RWPE1 (cell line): ENCODE data around the gene SFRP2.

ENCODE experiments used
- CTCF ChIA-PET: fragments of 350-600 bp; sonication (Branson Sonifier 250); formaldehyde crosslinking; extraction: SDS; loops from one replicate; lab custom pipeline; 2021; lab: Yijun Ruan, JAX
- POLR2A ChIA-PET: fragments of 400-600 bp; formaldehyde crosslinking; extraction: SDS; loops from one replicate; lab custom pipeline; 2020; ENCODE audit warnings: antibody characterized with exemption; ENCODE audit not compliant: low non-redundant PET; lab: Yijun Ruan, JAX
- DNase-seq: peaks from one replicate; pipeline ENCODE4 v3.0.0; 2012; ENCODE audit warnings: low spot score
- H3K27ac ChIP-seq: fragments of 450-650 bp; 2 replicates; pipeline ENCODE4 v1.5.1; 2017
- TF ChIP-seq, protein P1 (sequence below): fragments of 450-650 bp; conservative IDR thresholded peaks from 2 replicates; pipeline ENCODE4 v1.5.1; 2017; ENCODE audit warnings: low read depth, mild to moderate bottlenecking

Gene SFRP2

DNA sequence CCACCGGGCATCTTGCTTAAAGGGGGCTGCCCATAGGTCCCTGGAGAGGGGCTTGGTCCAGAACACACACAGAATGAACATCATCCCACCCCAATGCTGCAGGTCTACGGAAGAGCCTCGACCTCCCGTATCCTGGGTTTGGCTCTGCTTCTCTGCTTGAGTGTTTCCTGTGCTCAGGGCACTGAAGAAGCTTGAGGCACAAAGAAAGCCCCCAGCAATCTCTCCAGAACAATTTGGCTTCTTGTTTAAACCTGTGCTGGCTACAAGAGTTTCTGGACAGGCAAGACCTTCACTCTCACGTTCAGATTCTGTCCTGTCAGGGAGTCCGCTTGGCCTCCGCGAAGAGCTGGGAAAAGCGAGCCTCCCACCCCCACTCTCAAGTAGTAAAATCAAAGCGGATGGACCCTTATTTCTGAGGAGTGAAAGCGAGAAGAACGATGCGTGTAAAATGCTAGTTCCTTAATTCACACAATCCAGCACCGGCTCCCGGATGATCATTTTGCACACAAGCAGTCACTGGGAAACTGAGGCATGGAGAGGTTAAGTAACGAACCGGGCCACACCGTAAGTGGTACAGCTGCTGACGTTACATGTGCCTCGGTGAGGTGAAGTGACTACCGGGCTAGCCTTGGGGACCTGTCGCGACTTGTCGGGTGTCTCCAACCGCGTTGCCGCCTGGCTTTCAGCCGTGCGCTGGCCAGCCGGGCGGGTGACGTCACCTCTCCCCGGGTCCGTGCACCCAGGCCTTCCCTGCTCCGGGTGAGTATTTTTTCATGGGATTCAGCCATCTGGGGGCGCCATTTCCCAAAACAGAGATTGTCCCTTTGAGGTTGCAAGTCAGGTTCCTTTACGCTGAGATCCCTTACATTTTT, 3.1 kb upstream of the SFRP2 start:
- CTCF ChIA-PET, result interaction anchor here (0.6 to 1.2 kb wide), 5 partner anchors 31 to 566 kb away, joined by 3 to 7 read pairs (median 4); no protein-coding TSS in a partner anchor
- peak; percentile 64 for DNase-seq
- H3K27ac ChIP-seq, result no peak overlapping the region
- POLR2A ChIA-PET, result no interaction called here
- TF ChIP-seq, protein P1, sequence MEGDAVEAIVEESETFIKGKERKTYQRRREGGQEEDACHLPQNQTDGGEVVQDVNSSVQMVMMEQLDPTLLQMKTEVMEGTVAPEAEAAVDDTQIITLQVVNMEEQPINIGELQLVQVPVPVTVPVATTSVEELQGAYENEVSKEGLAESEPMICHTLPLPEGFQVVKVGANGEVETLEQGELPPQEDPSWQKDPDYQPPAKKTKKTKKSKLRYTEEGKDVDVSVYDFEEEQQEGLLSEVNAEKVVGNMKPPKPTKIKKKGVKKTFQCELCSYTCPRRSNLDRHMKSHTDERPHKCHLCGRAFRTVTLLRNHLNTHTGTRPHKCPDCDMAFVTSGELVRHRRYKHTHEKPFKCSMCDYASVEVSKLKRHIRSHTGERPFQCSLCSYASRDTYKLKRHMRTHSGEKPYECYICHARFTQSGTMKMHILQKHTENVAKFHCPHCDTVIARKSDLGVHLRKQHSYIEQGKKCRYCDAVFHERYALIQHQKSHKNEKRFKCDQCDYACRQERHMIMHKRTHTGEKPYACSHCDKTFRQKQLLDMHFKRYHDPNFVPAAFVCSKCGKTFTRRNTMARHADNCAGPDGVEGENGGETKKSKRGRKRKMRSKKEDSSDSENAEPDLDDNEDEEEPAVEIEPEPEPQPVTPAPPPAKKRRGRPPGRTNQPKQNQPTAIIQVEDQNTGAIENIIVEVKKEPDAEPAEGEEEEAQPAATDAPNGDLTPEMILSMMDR, result no peak

DNA sequence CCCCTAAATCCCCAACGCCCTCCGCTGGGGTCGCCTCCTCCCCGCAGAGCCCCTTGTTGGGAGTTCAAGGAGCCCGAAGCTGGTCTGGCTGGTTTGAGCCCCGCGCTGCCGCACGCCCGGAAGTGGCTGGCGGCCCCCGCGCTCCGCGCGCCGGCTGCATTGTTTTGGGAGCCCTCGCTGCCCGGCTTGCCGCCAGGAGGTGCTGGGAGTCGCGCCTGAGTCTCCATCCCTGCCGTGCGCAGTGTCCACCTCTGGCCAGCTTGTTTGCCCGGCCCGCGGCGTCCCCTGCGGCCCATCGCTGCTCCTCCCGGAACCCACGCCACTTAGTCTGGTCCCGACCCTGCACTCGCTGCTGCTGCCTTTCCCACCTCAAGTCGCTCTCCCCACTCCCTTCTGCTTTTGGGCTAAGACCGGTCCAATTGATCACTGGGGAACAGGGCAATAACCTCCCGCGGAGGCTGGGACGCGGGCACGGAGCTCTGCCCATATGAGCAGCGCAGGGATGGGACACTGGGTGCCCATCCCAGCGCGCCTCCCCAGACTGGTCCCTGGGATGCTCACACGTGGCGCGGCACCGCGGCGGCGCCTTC, 2.2 kb upstream of the SFRP2 start:
- TF ChIP-seq, protein P1, result no peak

DNA sequence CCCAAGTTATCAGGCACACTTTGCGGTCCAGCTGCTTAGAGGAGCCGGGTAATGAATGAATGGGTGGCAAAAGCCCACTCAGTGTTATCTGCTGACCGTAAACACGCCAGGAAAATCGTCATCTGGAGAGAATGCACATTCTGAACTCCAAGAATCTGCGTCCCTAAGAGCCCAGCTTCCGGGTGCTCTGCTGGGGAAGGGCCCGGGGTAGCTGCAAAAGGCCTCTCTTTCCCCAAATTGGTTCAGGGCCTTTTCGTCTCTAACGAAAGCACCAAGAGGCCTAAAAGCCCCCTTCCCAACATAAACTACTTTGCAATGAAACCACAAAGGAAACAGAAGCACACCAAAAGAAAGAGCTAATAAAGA, 1.6 kb upstream of the SFRP2 start:
- POLR2A ChIA-PET, result no interaction called here
- CTCF ChIA-PET, result no interaction called here
- no peak overlapping the region for H3K27ac ChIP-seq

More for the DNA sequence above, 2.2 kb upstream of the SFRP2 start:
- no peak overlapping the region for H3K27ac ChIP-seq
- CTCF ChIA-PET, result interaction anchor here (1.0 kb wide), 1 partner anchor 539 kb away, joined by 4 read pairs; no protein-coding TSS in a partner anchor
- no peak for DNase-seq
- POLR2A ChIA-PET, result no interaction called here

DNA sequence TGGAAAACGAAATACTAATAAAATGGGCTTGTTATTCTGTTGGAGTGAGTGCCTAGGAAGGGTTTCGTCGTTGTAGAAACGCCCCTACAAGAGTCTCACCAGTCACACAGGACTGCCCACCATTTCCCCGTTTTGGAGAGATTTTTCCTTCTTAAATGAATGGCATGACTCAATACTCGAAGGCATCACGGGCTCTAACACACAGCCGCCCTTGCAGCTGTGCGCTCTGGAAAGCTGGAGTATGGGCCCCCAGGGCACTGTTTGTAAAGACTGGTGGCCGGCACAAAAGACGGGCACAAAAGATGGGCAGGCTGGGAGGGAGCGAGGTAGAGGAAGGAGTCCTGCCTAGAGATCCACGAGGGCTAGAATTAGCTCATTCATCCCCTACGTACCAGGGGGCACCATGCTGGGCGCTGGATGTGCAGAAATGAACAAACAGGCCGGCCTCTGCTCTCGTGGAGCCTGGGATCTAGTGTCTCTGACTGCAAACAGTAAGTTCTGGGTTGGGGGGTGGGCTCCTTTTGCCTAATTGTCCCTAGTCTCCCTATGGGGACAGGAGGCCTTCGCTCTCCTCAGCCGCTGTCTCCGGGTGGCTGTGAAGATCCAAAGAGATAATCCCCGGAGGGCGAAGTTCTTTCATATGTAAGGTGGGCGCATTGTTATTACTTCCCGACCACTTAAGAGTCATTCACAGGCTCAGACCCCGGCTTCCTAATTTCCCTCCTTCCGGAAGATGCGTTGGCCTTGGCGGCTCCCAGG, 1.0 kb upstream of the SFRP2 start:
- no peak for DNase-seq
- CTCF ChIA-PET, result no interaction called here
- H3K27ac ChIP-seq, result no peak overlapping the region
- TF ChIP-seq, protein P1, result no peak
- POLR2A ChIA-PET, result no interaction called here

More for the DNA sequence above, 1.6 kb upstream of the SFRP2 start:
- DNase-seq, result no peak
- TF ChIP-seq, protein P1, result no peak

DNA sequence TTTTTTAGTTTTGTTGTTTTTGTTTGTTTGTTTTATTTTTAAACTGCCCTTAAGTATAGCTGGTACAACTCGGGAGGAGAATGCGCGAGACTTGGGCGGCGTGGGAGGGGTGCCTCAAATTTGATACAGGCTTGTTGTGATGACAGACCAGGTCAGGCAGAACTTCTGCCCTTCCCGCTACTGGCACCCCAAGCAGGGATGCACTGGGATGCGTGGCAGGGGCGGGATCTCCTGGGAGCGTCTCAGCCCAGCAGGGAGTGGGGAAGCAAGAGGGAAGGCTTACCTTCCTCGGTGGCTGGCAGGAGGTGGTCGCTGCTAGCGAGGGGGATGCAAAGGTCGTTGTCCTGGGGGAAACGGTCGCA, 851 bp downstream of the SFRP2 start:
- ChIA-PET POLR2A (no interaction called here), CTCF (no interaction called here)
- no peak overlapping the region for H3K27ac ChIP-seq
- TF ChIP-seq, protein P1, result no peak
- no peak for DNase-seq

DNA sequence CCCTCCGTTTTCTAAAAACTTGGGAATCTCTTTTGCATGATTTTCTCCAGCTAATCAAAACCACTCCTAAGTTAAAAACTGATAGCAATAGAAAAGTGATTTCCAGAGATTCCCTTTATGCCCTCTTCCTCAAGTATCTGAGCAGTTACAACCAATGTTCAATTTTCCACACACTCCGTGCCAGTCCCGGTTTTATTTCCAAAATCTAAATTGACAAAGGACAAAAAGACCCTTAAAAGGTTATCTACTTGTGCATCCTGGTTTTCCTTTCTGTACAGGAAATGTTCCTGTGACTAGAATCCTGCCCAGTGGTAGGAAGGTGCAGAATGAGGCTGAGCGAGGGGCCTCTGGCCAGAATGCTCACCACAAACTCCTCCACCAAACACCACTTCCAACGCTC, 1.3 kb downstream of the SFRP2 start:
- H3K27ac ChIP-seq, result no peak overlapping the region
- ChIA-PET POLR2A (no interaction called here), CTCF (interaction anchor here (2.4 kb wide), 1 partner anchor 831 kb away, joined by 6 read pairs; no protein-coding TSS in a partner anchor)
- TF ChIP-seq, protein P1, result no peak
- no peak for DNase-seq
